GM18508 (cell line): ENCODE results near the gene FIGLA.

Source experiments
- ATAC-seq: cut with Tn5 transposase; IDR thresholded peaks from one replicate; pipeline ENCODE4 v1.9.1; 2021; ENCODE audit warnings: moderate number of reproducible peaks; ENCODE audit not compliant: insufficient read depth, unreplicated experiment

FIGLA gene

DNA sequence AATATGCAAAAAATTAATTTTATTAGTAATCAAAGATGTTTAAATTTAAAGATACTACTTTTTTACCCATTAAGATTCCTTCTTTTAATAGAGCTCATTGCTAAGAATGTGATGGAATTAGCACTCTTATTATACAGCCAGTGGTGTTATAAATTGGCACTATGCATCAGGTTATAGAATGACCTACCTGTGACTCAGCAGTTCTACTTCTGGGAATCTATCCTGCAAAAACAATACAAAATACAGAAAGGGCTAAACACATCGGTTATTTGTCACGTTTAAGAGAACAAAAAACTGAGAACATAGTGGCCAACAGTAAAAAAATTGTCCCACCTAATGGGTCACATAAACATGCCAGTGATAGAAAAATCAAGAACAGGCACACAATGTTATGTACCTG lies 13.0 kb downstream of the FIGLA start:
- ATAC-seq: no peak

DNA sequence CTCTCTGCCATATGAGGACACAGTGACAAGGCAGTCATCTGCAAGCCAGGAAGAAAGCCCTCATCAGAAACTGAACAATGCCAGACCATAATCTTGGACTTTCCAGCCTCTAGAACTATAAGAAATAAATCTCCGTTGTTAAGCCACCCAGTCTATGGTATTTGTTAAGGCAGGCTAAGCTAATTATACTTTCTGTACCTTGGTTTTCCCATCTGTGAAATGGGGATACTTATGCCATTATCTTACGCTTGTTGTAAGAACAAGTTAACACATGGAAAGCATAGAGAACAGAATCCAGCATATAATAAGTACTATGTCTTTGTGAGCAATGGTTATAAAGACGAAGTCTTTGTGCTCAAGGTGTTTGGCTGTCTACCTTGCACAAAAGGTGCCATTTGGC lies 14.2 kb downstream of the FIGLA start:
- no peak for ATAC-seq

DNA sequence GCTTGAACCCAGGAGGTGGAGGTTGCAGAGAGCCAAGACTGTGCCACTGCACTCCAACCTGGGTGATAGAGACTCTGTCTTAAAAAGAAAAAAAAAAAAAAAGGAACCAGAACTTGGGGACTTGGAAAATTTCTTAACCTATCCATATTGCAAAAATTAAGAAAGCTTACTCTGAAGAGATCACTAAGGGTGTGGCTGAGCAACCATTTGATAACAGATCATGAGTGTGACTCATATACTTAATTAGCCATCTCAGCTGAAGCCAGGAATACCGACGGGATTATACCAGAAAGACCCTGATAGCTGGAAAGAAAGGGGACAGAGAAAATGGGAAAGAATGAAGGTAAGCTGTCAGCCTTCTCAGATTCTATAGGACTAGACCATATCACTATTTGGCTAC lies 15.3 kb downstream of the FIGLA start:
- no peak for ATAC-seq

DNA sequence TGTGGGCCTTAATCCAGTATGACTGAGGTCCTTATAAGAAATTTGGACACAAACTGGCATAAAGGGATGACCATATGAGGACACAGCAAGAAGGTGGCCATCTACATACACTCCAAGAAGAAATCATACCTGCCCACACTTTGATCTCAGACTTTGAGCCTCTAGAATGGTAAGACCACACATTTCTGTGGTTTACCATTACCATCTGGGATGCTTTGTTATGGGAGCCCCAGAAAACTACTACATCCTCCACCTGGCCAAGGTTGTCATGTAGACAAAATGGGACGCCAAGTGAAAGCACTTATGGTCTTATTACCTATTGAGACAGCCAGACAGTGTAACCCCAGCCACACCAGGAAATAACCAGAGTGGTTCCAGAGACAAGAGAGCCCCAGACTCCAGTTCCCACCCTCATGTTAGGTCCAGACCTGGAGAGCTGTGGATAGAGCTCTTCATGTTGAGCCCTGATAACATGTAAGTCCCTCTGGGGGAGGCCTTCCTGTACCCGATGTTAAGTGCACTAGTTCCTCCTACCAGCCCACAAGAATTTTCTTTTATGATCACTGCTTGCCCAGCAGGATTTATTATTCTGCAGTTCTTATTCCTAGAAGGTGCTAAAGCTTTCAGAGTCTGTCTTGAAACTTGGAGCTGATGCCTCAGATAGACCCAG lies 17.8 kb downstream of the FIGLA start:
- no peak for ATAC-seq

DNA sequence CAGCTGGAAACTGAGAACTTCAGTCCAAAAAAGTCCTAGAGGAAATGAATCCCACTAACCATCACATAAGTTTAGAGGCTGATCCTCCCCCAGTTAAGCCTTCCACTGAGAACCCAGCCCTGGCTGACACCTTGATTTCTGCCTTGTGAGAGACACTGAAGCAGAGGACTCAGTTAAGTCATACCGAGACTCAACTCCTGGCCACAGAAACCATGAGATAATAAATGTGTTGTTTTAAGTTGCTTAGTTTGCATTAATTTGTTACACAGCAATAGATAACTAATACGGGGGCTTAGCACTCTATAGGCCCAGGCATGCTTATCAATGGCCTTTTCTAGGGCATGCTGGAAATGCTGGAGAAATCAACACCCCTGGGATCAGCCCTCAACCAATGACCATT lies 19.0 kb downstream of the FIGLA start:
- no peak for ATAC-seq

DNA sequence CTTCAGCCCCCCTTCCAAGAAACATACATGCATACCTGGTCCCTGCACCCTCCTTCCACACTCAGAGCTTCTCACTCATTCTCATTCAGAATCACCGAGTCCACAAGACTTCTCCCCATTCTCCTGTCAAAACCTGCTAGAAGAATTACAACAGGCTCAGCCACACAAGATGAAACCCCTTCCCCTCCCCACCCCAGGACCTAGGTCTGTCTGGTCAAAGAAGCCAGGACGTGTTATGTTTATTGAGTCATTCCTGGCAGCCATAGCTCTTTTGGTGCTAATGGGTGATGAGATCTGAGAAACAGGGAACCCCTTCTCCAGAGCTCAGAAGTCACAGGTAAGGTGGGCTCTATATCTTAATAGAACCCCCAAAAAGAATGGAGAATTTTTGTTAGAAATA lies 21.0 kb downstream of the FIGLA start:
- no peak for ATAC-seq

DNA sequence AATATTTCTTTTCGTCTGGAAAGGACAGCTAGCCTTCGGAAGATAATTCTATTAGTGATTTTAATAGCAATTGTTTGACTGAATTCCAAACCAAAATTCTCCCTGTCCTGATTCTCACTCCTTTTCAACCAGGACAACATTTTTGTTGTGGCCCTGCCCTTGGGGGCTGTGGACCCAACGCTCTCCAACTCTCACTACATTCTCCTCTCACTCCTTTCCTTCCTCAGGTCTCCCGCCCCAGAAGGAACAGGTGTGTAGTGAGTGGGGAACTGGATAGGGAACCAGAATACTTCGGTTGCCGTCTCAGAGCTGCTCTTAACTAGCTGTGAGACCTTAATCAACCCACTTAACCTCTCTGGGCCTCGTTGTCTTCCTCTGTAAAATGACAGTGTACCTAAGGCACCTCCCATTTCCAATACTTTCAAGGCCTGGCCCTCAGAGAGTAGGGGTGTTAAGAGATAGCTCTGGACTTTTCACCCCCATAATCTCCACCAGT lies 21.8 kb downstream of the FIGLA start:
- ATAC-seq: no peak

DNA sequence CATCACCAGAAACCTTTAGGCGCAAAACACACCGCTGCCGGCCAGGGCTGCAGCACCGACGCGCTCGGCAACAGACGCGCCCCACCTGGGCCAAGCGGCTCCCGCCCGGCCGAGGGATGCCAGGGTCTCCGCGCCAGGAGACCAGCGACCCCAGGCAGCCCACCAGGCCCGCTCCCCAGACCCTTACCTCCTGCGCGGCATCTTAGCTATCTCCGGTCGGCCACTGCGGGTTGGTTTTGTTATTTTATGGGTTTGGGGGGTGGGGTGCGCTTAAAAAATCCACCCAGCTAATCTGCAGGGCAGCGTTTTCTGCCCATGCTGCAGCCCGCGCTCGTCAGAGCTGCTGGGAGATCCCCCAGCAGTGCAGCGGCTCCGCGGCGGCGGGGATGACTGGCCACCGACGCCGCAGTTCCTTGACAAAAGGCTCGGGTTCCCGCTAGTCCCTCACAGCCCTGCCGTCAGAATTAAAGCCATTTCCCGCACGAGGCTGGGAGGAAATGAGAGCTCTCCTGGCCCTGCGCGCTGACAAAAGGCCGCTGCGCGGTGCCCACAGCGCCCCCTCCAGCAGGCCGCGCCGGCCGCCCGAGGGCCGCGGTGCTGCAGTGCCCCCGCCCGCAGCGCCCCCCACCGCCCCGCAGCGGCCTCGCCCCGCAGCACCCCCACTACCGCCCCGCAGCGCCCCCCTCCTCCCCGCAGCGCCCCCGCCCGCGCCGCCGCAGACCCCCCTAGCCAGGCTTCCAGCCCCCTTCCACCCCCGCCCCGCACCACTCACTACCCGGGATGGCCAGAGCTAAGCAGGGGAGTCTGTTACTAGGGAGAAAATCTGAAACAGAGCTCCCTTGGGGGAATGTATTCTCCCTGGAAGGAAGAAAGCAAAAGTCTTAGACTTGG lies 22.5 kb downstream of the FIGLA start, which contains the start of gene ADD2:
ADD2 (minus strand) TSS at position 502 of the 891 bp plus-strand sequence. CDS start 61,792 bp downstream, outside the sequence.
- no peak for ATAC-seq

DNA sequence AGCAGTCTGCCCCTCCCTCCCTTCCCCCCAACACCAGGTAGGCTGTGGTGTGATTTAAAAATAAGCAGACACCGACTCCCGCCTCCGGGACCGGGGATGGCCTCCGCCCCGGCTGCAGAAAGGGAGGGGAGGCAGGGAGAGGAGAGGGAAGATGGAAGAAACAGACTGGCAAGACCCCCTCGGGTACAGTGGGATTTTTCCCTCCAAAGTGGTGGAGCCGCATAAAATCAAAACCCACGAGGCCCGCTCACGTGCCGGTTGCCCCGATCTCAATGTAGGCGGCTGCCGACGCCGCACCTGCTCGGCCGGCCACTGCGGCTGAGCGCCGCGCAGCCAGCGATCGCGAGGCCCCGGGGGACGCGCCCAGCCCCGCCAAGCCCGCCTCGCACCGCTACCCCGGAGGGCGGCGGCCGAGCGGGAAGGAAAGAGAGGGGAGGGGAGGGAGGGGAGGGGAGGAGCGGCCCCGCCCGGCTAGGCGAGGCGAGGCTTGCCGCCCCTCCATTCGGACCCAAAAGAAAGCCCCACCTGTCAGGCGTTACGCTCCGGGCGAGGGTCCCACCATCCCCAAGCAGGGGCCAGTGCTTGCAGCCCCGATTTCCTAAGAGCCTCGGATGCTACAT lies 23.3 kb downstream of the FIGLA start:
- no peak for ATAC-seq

DNA sequence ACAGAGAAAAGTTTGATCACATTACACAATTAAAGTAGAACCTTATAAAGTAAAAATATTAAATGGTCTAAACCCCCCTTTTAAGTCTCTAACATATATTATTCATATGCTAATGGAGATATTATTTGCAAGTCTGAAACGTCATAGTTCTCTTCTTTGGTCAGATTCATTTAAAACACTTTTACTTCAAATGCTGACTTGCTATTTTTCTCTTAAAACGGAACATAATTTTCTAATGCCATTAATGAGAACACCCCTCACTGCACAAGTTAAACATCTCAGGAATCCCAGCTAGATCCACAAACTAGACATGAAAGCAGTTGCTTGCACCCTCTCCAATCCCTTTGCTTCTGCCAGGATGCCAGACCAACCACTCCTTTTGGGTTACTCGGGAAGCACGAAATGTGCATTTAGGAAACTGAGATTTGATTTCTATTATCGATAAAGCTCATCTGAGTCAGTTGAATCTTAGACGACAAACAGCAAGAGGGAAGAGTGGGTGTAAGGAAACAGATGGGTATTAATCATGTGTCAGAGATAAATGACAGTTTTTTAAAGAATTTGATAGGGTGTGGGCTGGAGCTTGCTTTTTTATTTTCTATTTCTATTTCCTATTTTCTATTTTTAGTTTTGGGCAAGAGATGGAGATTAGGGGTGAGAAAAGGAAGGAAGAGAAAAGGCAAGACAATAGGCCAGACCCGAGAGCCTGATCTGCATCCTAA lies 23.9 kb downstream of the FIGLA start:
- no peak for ATAC-seq

DNA sequence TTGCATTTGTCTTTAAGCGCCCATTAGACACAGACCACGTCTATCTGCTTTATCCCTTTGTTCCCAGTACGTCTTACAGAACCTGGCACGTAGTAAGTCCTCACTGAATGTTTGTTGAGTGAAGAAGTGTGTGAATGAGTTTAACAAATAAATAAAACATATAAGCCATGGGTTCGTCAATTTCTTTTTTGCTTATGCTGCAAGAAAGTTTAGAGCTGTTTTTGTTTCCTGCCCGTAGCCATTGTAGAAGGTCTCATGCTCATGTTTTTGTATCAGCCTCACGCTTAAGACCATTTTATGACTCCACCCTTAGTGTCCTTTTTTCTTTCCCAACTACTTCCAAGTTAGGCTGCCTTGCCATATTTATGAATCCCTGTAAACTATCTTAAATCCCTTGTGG lies 24.9 kb downstream of the FIGLA start:
- no peak for ATAC-seq

DNA sequence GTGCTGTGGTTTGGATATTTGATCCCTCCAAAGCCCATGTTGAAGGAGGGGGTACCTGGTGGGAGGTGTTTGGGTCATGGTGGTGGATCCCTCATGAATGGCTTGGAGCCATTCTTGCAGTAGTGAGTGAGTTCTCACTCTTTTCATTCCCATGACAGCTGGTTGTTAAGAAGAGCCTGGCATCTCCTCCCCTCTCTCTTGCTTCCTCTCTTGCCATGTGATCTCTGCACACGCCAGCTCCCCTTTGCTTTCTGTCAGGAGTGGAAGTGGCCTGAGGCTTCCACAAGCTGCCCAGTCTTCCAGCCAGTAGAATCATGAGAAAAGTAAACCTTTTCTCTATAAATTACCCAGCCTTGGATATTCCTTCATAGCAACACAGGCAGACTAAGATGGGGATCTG lies 31.0 kb downstream of the FIGLA start:
- no peak for ATAC-seq

DNA sequence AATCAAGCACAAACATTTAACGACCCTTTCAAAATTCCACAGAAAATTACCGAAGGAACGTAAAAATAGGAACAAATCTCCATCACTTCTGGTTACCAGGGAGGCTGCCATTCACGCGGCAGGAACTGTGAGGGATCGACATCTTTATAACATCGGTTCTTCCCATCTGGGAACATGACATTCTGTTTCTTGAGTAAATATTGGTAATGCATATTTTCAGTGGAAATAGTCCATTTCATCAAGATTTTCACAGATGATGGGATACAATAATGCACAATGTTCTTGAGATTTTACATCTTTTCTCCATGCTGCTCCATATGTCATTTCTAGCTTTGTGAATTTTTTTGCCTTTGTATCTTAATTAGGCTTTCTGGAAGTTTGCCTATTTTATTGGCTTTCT lies 32.5 kb downstream of the FIGLA start:
- no peak for ATAC-seq

DNA sequence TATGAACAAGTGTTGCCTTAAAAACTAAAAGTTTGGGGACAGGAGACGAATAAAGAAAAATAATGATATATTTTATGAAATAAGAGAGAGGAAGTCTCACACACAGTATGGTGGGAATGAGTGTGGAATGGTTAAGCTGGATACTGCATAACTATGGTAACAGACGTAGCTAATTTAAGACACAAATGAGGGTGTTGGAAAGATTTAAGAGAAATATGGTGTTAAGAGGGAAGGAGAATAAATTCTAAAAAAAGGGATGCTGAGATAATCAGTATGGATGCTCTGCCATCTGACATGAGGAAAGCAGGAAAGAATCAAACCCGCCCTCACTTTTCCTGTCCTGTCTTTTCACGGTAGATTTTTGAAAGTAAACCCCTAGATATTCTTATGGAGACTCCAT lies 33.1 kb downstream of the FIGLA start:
- no peak for ATAC-seq

DNA sequence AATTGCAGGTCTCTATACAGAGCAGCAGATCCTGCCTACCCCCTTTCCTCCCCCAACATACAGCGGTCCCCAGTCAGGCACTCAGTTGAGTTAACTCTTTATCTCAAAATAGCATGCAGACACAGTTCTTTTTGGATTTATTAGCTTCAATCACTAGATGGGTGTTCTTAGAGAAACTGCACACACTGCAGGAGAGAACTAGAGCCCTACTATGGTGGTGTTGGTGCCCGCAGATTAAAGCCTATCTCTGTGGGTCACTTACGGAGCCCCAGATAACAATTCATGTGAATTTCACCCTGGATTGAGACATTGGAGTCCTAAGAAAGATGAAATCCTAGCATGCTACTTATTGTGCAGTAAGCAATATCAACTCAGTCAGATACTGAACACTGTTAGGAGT lies 34.3 kb downstream of the FIGLA start:
- no peak for ATAC-seq

DNA sequence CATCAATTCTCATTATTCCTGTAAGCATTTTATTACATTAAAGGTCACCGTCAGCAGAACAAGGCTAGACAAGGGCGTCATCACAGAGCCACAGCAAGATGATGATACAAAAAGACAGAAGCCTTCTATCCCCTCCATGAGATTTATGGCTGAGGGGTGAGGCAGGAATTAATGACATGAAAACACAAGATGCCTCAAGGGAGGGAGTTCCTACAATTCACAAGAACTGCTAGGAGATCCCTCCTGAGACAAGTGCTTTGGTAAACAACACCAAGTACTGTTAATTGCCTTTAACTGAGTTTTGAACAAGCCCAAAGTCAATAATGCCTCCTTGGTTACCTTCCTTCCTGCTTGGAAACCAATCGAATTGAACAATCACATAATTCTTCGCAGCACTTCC lies 36.5 kb downstream of the FIGLA start:
- no peak for ATAC-seq

DNA sequence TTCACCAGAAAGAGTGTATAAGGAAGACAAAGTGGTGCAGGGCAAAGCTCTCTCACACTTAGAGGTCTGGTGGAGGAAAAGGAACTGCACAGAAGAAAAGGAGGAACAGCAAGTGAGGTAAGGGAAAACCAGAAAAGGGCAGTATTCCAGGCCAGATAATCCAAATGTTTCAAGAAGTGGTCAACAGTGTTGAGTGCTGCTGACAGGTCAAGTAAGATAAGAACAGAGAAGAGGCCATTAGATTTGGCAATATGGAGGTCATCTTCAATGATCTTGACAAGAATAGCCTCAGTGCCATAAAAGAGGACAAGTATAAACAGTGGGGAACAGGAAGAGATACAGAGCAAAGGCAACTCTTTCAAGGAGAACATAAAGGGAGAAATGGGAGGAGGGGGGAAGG lies 37.4 kb downstream of the FIGLA start:
- no peak for ATAC-seq

DNA sequence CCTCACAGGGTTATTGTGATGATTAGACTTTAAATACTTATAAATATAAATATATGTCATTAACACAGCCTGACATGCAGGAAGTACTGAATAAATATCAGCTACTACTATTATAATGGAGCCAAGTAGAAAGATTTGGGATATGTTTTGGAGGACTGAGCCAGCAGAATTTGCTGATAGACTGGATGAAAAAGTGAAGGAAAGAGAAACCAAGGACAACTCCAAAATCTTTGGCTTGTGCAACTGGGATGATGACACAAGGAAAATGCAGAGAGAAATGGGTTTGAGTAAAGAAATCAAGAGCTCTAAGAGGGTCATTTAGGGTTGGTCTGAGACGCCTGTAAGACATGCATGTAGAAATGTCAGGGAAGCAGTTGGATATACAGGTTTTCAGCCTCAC lies 38.0 kb downstream of the FIGLA start:
- no peak for ATAC-seq

DNA sequence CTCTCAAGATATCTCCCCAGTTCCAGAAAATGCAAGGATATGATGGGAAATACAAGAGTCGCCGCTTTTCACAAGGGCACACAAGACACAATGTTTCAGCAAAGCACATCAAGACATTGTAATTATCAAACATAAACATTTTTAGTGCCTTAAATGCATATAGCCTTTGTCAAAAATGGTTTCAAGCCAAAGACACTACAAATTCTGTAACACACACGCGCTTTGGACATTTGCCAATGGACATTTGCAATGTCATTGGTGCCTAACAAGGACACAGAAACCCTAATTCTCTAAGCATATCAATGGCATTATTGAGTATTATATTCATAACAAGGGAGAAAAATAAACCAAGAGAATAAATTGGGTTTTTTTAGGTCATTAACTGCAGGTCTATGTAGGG lies 38.6 kb downstream of the FIGLA start:
- no peak for ATAC-seq

DNA sequence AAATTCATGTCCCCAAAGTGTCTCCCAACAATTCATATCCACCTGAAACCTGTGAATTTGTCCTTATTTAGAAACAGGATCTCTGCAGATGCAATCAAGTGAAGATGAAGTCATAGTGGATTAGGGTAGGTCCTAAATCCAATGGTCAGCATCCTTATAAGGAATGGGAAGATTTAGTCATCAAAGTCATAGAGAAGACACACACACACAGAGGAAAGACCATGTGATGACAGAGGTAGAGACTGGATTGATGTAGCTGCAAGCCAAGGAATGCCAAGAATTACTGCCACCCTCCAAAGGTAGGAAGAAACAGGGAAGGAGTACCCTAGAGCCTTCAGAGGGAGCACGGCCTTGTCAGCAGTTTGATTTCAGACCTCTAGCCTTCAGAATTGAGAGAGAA lies 40.1 kb downstream of the FIGLA start:
- ATAC-seq: no peak
